Brain microvascular endothelial cell (primary cell): ENCODE measurements around the gene CXCL10.

Experiments used
- DNase-seq: peaks from one replicate; pipeline ENCODE4 v3.0.0-alpha.2; 2020
- H3K27ac ChIP-seq: fragments of 250-450 bp; sonication (Bioruptor Pico); 2 replicates; pipeline ENCODE4 v1.5.1; 2020; ENCODE audit warnings: mild to moderate bottlenecking, moderate library complexity
- H3K27me3 ChIP-seq: fragments of 250-450 bp; sonication (Bioruptor Pico); replicated peaks from 2 replicates; pipeline ENCODE4 v1.5.1; 2020; ENCODE audit warnings: mild to moderate bottlenecking
- H3K36me3 ChIP-seq: fragments of 250-450 bp; sonication (Bioruptor Pico); replicated peaks from 2 replicates; pipeline ENCODE4 v1.5.1; 2020; ENCODE audit warnings: mild to moderate bottlenecking
- H3K4me3 ChIP-seq: 2 replicates; pipeline ENCODE4 v1.5.1; 2011; ENCODE audit warnings: low read depth, mild to moderate bottlenecking, control low read depth, low read length, moderate library complexity
- in situ Hi-C: cut with HindIII; loops from 2 replicates; pipeline ENCODE4 v1.10.0; 2017; ENCODE audit warnings: low sequenced_read_pairs, low pct_ligation_motif_present
- TF ChIP-seq, protein P1 (sequence below): IDR thresholded peaks from 2 replicates; pipeline ENCODE4 v1.5.1; 2011; ENCODE audit warnings: low read depth, mild to moderate bottlenecking, moderate library complexity, low read length, control low read depth, inconsistent platforms; ENCODE audit errors: missing control alignments

Gene CXCL10

GRCh38 chr4:76060506-76060905 is 37.2 kb upstream of the CXCL10 start:
- no peak for DNase-seq
- Histone ChIP-seq H3K27me3 (peaks cover 33% of the 10 kb centered on the region), H3K36me3 (no peaks in the 10 kb centered on the region), H3K4me3 (no peak overlapping the region), H3K27ac (no peak overlapping the region)
- in situ Hi-C loops: no loop called here
- TF ChIP-seq, protein P1, sequence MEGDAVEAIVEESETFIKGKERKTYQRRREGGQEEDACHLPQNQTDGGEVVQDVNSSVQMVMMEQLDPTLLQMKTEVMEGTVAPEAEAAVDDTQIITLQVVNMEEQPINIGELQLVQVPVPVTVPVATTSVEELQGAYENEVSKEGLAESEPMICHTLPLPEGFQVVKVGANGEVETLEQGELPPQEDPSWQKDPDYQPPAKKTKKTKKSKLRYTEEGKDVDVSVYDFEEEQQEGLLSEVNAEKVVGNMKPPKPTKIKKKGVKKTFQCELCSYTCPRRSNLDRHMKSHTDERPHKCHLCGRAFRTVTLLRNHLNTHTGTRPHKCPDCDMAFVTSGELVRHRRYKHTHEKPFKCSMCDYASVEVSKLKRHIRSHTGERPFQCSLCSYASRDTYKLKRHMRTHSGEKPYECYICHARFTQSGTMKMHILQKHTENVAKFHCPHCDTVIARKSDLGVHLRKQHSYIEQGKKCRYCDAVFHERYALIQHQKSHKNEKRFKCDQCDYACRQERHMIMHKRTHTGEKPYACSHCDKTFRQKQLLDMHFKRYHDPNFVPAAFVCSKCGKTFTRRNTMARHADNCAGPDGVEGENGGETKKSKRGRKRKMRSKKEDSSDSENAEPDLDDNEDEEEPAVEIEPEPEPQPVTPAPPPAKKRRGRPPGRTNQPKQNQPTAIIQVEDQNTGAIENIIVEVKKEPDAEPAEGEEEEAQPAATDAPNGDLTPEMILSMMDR: no peak

- H3K36me3 ChIP-seq: no peaks in the 10 kb centered on the region
- peaks cover 38% of the 10 kb centered on the region for H3K27me3 ChIP-seq
- H3K27ac ChIP-seq: no peak overlapping the region
- TF ChIP-seq, protein P1: no peak
- no peak overlapping the region for H3K4me3 ChIP-seq
- no peak for DNase-seq
- in situ Hi-C loops: no loop called here
Measured at GRCh38 chr4:76059750-76060149, 36.5 kb upstream of the CXCL10 start.

DNA sequence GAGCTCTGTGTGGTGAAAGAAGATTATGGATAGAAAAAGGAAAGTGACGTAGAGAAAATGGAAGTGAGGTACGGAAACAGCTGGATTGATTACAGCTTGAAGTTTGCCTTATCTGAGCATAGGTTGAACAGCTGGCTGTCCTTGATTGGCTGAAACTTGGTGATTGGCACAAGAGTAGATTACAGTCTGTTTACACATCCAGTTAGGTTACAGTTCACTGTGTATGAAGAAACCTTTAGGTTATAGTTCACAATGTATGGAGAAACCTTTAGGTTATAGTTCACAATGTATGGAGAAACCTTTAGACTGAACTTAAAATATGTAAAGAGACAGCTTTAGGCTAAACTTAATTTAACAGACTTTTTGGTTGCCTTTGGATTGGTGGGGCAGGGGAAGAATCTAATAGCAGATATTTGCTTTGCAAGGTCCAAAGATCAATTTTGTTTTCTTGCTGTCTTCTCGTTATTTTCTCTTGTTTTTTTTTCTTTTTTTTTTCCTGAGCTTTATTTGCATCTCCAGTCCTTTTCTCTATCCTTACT is 35.7 kb upstream of the CXCL10 start:
- DNase-seq: no peak
- in situ Hi-C loops: no loop called here
- TF ChIP-seq, protein P1: no peak
- peaks cover 40% of the 10 kb centered on the region for H3K27me3 ChIP-seq
- no peaks in the 10 kb centered on the region for H3K36me3 ChIP-seq
- no peak overlapping the region for H3K4me3 ChIP-seq
- H3K27ac ChIP-seq: no peak overlapping the region

DNA sequence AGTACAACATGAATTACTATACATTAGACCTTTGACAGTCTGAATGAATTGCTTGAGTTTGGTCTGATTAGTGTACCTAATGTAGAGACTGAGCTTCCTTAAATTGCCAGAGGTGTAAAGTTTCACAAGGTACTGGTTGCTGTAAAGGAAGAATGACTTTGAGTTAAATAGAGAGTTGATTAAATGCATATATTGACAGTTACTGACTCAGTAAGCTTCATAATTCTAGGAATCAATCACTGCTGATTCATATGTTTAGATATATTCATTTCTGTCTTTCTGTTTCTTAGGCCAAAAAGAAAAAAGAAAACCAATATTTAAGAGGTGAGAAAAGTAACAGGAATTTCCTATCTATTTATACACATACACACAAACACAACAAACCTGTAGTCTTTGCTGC is 35.0 kb upstream of the CXCL10 start:
- Histone ChIP-seq H3K27me3 (peaks cover 40% of the 10 kb centered on the region), H3K4me3 (no peak overlapping the region), H3K36me3 (no peaks in the 10 kb centered on the region), H3K27ac (no peak overlapping the region)
- TF ChIP-seq, protein P1: no peak
- no peak for DNase-seq
- in situ Hi-C loops: no loop called here

- no peak for DNase-seq
- H3K27ac ChIP-seq: no peak overlapping the region
- no peak overlapping the region for H3K4me3 ChIP-seq
- H3K27me3 ChIP-seq: peaks cover 34% of the 10 kb centered on the region
- TF ChIP-seq, protein P1: no peak
- H3K36me3 ChIP-seq: no peaks in the 10 kb centered on the region
- in situ Hi-C loops: no loop called here
Measured at GRCh38 chr4:76055421-76055820, 32.1 kb upstream of the CXCL10 start.

DNA sequence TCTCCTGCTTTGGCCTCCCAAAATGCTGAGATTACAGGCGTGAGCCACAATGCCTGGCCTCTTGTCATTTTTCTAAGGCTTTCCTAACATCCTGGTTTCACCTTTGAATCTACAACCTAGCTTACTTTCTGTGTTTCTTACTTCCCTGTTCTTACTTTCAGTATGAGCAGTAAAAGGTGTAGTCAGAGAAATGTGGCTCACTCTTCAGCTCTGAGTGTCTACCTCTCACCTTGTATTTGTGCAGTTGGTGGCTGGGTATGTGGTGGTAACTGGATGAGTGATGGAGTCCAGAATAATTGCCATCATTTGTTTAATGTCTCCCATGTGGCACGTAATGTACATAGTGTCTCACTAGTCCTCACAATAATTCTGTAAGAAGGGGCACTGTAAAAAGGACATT is 31.7 kb upstream of the CXCL10 start:
- Histone ChIP-seq H3K36me3 (no peaks in the 10 kb centered on the region), H3K27me3 (peaks cover 32% of the 10 kb centered on the region), H3K4me3 (no peak overlapping the region), H3K27ac (no peak overlapping the region)
- TF ChIP-seq, protein P1: no peak
- DNase-seq: no peak
- in situ Hi-C loops: no loop called here
